ENCODE data around the gene FLNB. TPM values are rescaled to one million over a fixed set of nuclear protein-coding genes. Genes with fewer than 3 reads are reported as not detected.

FLNB gene
- total and polyA plus RNA-seq, 2 of the 8 experiments (the other 6 are each of a cell fraction or from before 2014, with no cell fraction given): 72.3 to 118 TPM

GRCh38 chr3:58015520-58015915 lies 7.3 kb downstream of the FLNB start:
- Histone ChIP-seq H3K4ac (replicated peaks; ENCODE audit: insufficient read length, low read depth, low read length) (no peak overlapping the region), H4K20me1 (replicated peaks in 1 of 2; ENCODE audit: control insufficient read depth in 1 of 2, insufficient read depth in 2 of 2, low read length in 2 of 2) (peaks cover 2 to 18% of the 10 kb centered on the region in 2 experiments), H2AFZ (ENCODE audit: low read length) (no peak overlapping the region), H3K4me2 (ENCODE audit: insufficient read depth in 1 of 2, low read depth in 2 of 2, low read length in 2 of 2) (no peak overlapping the region), H3K79me2 (ENCODE audit: control insufficient read depth in 1 of 2, insufficient read depth in 2 of 2, low read length in 2 of 2) (peaks cover 34 to 96% of the 10 kb centered on the region in 2 experiments), H4K8ac (ENCODE audit: extremely low read depth, insufficient read depth, low read length) (no peak overlapping the region; the same call in 1 of the 2 replicates), H3K18ac (ENCODE audit: extremely low read depth, low read length) (no peak overlapping the region), H3K23me2 (ENCODE audit: low read depth, low read length) (no peaks in the 10 kb centered on the region), H3K4me3 (ENCODE audit: extremely low read depth in 1 of 4, insufficient read depth in 2 of 4, low read depth in 3 of 4, low read length in 4 of 4) (no peak overlapping the region), H2BK20ac (ENCODE audit: low read length) (no peak overlapping the region), H4K5ac (ENCODE audit: insufficient read length, low read depth, low read length) (no peak overlapping the region), H3K4me1 (replicated peaks in 1 of 4; ENCODE audit: control insufficient read depth in 3 of 4, insufficient read depth in 4 of 4, low read length in 3 of 4) (peaks cover 10 to 21% (median 15%) of the 10 kb centered on the region in 4 experiments), H3K14ac (ENCODE audit: insufficient read length) (no peak overlapping the region), H3K9me3 (ENCODE audit: insufficient read depth in 2 of 2, low read depth in 1 of 2, low read length in 1 of 2) (no peaks in the 10 kb centered on the region), H2AK5ac (ENCODE audit: low read depth, low read length) (no peak overlapping the region), H3K27me3 (replicated peaks in 1 of 4; ENCODE audit: control insufficient read depth in 3 of 4, extremely low read depth in 1 of 4, insufficient read depth in 3 of 4, low read length in 3 of 4) (no peaks in the 10 kb centered on the region), H2BK15ac (ENCODE audit: low read length) (no peak overlapping the region), H3K27ac (ENCODE audit: low read depth, low read length) (no peak overlapping the region), H3K9ac (replicated peaks in 1 of 4; ENCODE audit: extremely low read depth in 1 of 4, low read depth in 3 of 4, low read length in 3 of 4) (no peak overlapping the region), H2BK120ac (replicated peaks; ENCODE audit: low read depth, low read length) (no peak overlapping the region), H3K79me1 (ENCODE audit: low read depth, low read length) (peaks cover 6% of the 10 kb centered on the region), H3K56ac (replicated peaks; ENCODE audit: insufficient read length, low read depth, low read length) (no peak overlapping the region), H2BK5ac (ENCODE audit: low read depth, low read length) (no peak overlapping the region), H3K23ac (ENCODE audit: insufficient read length) (no peak overlapping the region), H4K91ac (replicated peaks; ENCODE audit: insufficient read length, low read length) (no peak overlapping the region), H3K36me3 (ENCODE audit: control insufficient read depth in 2 of 4, insufficient read depth in 4 of 4, low read length in 3 of 4) (no peaks in the 10 kb centered on the region), H2BK12ac (ENCODE audit: low read depth, low read length) (no peak overlapping the region)
- FAIRE-seq (no peak), DNase-seq (ENCODE audit: low read depth in 1 of 2, low spot score in 2 of 2) (no peak)
- ChIA-PET CTCF (ENCODE audit: partially characterized antibody) (interaction anchor here (0.9 to 1.7 kb wide), 3 partner anchors 10 to 45 kb away, joined by 3 to 7 read pairs (median 4); no protein-coding TSS in a partner anchor), POLR2A (ENCODE audit: partially characterized antibody) (interaction anchor here (1.1 to 1.3 kb wide), 2 partner anchors 11 to 24 kb away, joined by 3 read pairs; no protein-coding TSS in a partner anchor)
- WGBS, 2 experiments (ENCODE audit: extremely low coverage in 1 of 2, insufficient coverage in 1 of 2, insufficient read length in 1 of 2, insufficient replicate concordance in 2 of 2, low coverage in 1 of 2, low lambda C conversion rate in 2 of 2, missing lambda C conversion rate in 1 of 2): 86% methylated on average over 3 of the region's 3 CpGs; no CpG with 5 or more reads in 1 of the 2 experiments
- no peak for TF ChIP-seq TEAD4 (IDR thresholded peaks at IDR 0.05; ENCODE audit: low read depth, low read length)
- TF ChIP-seq TAF1 (IDR thresholded peaks at IDR 0.05; ENCODE audit: low read depth, low read length): no peak
- no peak for TF ChIP-seq CTCF (IDR thresholded peaks at IDR 0.05; ENCODE audit: control extremely low read depth in 1 of 3, insufficient read depth in 1 of 3, low read depth in 1 of 3, low read length in 3 of 3)
- TF ChIP-seq CBX5 (IDR thresholded peaks at IDR 0.05; ENCODE audit: low read depth, low read length): no peak
- no peak for TF ChIP-seq POLR2AphosphoS5 (IDR thresholded peaks at IDR 0.05; ENCODE audit: low read depth, low read length)
- TF ChIP-seq ATF3 (IDR thresholded peaks at IDR 0.05; ENCODE audit: insufficient read depth, low read depth, low read length): no peak
- TF ChIP-seq E2F6 (IDR thresholded peaks at IDR 0.05): no peak
- TF ChIP-seq KDM4A (IDR thresholded peaks at IDR 0.05; ENCODE audit: low read depth, low read length, severe bottlenecking): no peak
- no peak for TF ChIP-seq ASH2L (IDR thresholded peaks at IDR 0.05; ENCODE audit: low read length)
- no peak for TF ChIP-seq JUND (IDR thresholded peaks at IDR 0.05; ENCODE audit: low read length)
- TF ChIP-seq POLR2A (IDR thresholded peaks at IDR 0.05; ENCODE audit: control extremely low read depth in 1 of 2, low read depth in 2 of 2, low read length in 2 of 2): no peak
